GM12874 (cell line): ENCODE data around the gene TTC12.

ENCODE experiments used
- CTCF ChIP-seq: IDR thresholded peaks from 2 replicates; pipeline ENCODE4 v1.5.1; 2011; ENCODE audit warnings: low read depth, mild to moderate bottlenecking, control low read depth, low read length, moderate library complexity; ENCODE audit not compliant: insufficient read depth

Gene TTC12

DNA sequence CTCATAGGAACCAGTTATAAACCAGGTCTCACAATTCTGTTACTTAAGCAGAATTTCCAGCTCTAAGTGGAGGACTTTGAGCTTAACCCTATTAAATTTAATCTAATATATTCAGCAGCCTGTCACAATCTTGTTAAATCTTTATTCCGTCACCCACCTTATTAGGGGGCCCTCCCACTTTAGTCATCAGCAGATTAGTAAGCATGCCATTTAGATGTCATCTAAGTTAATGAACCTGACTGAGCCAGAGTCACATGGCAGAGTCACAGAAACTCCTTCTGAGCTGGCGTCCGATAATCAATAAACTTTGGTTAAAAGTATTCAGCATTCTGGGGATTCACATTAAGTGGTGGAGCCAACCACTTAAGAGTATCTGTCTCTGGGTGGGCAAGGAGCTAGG is 35.1 kb downstream of the TTC12 start:
- TF ChIP-seq CTCF = no peak

GRCh38 chr11:113350336-113351067 is 36.1 kb downstream of the TTC12 start:
- no peak for TF ChIP-seq CTCF

DNA sequence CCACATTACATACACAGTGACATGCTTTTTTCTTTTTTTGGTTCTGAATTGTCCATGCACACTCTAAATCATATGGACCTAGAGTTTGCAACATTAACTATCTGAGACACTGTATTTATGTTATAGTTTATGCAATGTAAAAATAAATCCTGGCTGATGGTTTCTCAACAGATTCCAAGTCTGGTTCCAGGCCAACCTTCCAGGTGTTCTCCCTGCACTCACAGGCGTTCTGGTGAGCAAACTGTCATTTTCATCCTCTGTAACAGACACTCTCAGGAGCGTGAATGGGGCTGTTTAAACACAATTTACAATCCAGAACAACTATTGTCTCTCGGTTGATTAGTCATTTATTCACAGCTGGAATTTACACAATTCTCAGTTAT is 36.7 kb downstream of the TTC12 start:
- no peak for TF ChIP-seq CTCF

- TF ChIP-seq CTCF = no peak
Observed at GRCh38 chr11:113351480-113351879, 37.1 kb downstream of the TTC12 start.

DNA sequence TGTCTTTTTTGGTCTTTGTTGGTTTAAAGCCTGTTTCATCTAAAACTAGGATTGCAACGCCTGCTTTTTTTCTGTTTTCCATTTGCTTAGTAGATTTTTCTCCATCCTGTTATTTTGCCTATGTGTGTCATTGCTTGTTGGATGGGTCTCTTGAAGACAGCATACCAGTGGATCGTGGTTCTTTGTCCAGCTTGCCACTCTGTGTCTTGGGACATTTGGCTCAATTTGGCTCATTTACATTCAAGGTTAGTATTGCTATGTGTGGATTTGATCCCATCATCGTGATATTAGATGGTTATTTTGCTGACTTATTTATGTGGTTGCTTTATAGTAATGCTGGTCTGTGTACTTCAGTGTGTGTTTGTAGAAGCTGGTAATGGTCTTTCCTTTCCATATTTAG is 41.8 kb downstream of the TTC12 start:
- TF ChIP-seq CTCF = no peak

- no peak for TF ChIP-seq CTCF
Observed at GRCh38 chr11:113363406-113363805, 49.0 kb downstream of the TTC12 start.

- no peak for TF ChIP-seq CTCF
Observed at GRCh38 chr11:113363996-113364641, 49.7 kb downstream of the TTC12 start.
